Activated T-helper 17 cell treated with anti-CD3 and anti-CD28 coated beads, Interleukin-2, amount 50 U/mL, for 72 hours (primary cell): ENCODE data around the gene GPRASP3. TPM values are rescaled to one million over a fixed set of nuclear protein-coding genes. Genes with fewer than 3 reads are reported as not detected.
A peak's percentile ranks its signal among the peaks of the same experiment; 100 is the strongest.
"Not testable (repeated sequence)": the region's sequence is repeated elsewhere in the genome, so short reads cannot be mapped to it uniquely, and the experiment has no call there.

Experiments
- ATAC-seq: fragments of 150-1000 bp; cut with Tn5 transposase; replicated peaks from 2 replicates; pipeline ENCODE4 v1.10.0; 2021; ENCODE audit warnings: mild to moderate bottlenecking, moderate library complexity
- H3K27ac Mint-ChIP-seq: one replicate; pipeline ENCODE4 v1.8.0; 2022; ENCODE audit warnings: mixed read lengths
- H3K27me3 Mint-ChIP-seq: one replicate; pipeline ENCODE4 v1.8.0; 2022; ENCODE audit warnings: mixed read lengths
- H3K36me3 Mint-ChIP-seq: one replicate; pipeline ENCODE4 v1.8.0; 2022; ENCODE audit warnings: low read depth, mild to moderate bottlenecking, mixed read lengths
- H3K4me1 Mint-ChIP-seq: one replicate; pipeline ENCODE4 v1.8.0; 2022; ENCODE audit warnings: mixed read lengths
- H3K4me3 Mint-ChIP-seq: one replicate; pipeline ENCODE4 v1.8.0; 2022; ENCODE audit warnings: mild to moderate bottlenecking, mixed read lengths
- H3K9me3 Mint-ChIP-seq: one replicate; pipeline ENCODE4 v1.8.0; 2022; ENCODE audit warnings: mixed read lengths
- total RNA-seq, 2 donors: library from RNA; stranded (reverse); gene quantifications; one replicate each; pipeline ENCODE4 v1.2.3, GENCODE V29; 2022

GPRASP3 gene, protein sequence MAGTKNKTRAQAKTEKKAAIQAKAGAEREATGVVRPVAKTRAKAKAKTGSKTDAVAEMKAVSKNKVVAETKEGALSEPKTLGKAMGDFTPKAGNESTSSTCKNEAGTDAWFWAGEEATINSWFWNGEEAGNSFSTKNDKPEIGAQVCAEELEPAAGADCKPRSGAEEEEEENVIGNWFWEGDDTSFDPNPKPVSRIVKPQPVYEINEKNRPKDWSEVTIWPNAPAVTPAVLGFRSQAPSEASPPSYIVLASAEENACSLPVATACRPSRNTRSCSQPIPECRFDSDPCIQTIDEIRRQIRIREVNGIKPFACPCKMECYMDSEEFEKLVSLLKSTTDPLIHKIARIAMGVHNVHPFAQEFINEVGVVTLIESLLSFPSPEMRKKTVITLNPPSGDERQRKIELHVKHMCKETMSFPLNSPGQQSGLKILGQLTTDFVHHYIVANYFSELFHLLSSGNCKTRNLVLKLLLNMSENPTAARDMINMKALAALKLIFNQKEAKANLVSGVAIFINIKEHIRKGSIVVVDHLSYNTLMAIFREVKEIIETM
- 1 to 10 TPM; 2.6 to 3.1 TPM for total RNA-seq

DNA sequence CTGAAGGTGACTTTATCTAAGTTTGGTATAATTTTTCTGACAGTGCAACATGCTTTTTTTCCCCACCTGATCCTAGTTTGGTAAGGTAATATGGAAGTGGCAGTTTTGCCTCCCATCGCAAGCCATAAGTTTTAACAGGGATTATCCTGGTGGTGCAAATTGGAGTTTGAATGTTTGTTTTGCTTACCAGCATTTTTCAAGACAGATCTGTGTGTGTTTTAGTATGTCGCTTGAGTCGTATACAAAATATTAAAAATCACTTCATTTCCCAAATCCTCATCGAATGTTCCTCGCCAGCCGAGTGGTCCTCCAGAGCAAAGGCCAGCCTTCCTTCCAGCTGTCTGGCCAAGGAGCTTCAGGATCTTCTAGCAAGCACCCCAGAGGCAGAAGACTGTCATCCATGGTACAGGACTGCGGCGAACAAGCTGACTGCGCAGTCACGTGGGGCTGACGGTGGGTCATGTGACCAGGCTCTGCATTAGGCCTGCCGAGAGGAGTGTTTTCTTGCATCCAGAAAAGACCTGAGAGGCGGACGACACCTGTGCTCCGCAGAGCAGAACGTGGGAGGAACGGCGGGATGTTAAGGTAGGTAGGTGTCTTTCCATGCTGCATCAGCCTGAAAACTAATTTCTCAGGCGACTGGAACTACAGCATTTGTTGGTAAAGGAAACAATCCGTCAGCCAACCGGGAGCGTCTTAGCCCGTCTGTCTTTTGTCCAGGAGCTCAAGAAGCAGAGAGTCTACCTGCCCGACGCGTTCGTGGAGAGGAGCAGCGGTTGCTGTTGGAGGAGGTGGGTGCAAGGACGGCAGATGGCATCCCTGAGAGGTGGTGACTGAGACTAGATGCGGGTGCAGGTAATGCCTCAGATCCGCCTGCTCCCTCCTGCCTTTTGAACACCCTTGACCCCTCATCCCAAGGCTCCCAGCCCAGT is at the start of gene GPRASP3:
TSS of gene GPRASP3 (plus strand) at position 507 of the 932 bp plus-strand sequence. CDS start 28,253 bp downstream, outside the sequence.
- no peaks in the 10 kb centered on the region for H3K36me3 Mint-ChIP-seq
- no peaks in the 10 kb centered on the region for H3K27me3 Mint-ChIP-seq
- peaks cover 6% of the 10 kb centered on the region for H3K4me1 Mint-ChIP-seq
- ATAC-seq, result peak; percentile 100
- H3K27ac Mint-ChIP-seq, result peak within 1 kb of the TSS; percentile 85
- H3K4me3 Mint-ChIP-seq, result peak within 1 kb of the TSS; percentile 92
- H3K9me3 Mint-ChIP-seq, result no peaks in the 10 kb centered on the region

DNA sequence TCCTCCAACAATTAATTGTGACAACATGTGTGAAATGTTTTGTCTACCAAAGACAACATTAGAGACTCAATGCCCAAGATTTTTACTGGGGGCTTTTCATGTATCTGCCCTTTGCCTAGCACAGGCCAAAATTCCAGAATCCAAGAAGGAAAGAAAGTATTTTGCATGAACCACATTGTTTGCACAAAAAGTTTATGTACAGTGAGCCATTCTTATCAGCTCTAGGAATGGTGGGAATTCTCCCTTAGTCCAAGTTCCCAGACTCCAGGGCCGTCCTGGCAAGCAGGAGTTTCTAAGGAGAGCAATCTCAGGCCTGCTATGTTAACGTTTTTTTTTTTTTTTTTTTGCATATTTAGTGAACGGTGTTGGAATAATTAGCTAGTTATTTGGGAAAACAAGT is 47.7 kb upstream of the GPRASP3 start:
- Mint-ChIP-seq H3K27me3 (no peaks in the 10 kb centered on the region), H3K27ac (no peak overlapping the region), H3K4me3 (no peak overlapping the region), H3K4me1 (peaks cover 2% of the 10 kb centered on the region), H3K36me3 (peaks cover 13% of the 10 kb centered on the region), H3K9me3 (no peaks in the 10 kb centered on the region)
- no peak for ATAC-seq

DNA sequence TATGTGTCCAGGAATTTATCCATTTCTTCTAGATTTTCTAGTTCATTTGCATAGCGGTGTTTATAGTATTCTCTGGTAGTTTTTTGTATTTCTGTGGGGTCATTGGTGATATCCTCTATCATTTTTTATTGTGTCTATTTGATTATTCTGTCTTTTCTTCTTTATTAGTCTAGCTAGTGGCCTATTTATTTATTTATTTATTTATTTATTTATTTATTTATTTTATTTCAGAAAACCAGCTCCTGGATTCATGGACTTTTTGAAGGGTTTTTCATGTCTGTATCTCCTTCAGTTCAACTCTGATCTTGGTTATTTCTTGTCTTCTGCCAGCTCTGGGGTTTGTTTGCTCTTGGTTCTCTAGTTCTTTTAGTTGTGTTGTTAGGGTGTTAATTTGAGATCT is 43.1 kb upstream of the GPRASP3 start:
- H3K9me3 Mint-ChIP-seq, ATAC-seq, H3K27ac Mint-ChIP-seq, H3K27me3 Mint-ChIP-seq, H3K4me3 Mint-ChIP-seq, H3K4me1 Mint-ChIP-seq: not testable (repeated sequence)
- H3K36me3 Mint-ChIP-seq, result peaks cover 10% of the 10 kb centered on the region

DNA sequence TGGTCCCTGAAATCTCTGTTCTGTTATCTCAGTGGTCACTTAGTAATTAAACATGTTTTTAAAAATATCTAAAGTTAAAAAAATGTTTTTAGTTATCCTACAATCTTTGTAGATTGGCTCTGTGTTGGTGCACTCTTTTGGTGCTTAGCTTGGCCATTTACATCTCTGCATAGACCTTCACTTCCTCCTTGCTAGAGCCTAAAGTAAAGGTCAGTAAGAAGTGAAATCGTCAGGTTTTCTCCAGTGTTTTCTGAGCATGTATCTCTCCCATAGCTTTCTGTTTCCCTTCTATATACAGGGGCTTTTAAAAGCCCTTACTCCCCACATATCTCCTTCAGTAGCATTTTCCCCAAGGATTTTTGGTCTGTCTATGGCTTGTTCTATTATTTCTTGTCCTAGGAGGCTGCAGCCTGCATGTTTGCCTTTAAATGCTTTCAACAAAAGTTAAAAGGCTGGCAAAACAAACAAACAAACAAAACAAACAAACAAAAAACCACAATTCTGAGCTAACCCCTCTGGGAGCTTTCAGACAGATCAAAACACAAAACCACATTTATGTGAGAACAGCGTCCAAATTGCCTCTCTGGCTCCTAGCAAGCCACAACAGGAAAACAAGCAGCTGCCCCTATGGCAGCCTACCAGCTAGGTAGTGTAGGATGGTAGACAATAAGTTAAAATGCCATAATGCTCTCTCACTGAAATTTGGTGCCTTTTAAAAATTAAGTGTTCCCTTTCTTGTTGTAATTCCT is 35.6 kb upstream of the GPRASP3 start:
- H3K9me3 Mint-ChIP-seq, result peaks cover 5% of the 10 kb centered on the region
- H3K4me3 Mint-ChIP-seq, result no peak overlapping the region
- no peaks in the 10 kb centered on the region for H3K27me3 Mint-ChIP-seq
- no peaks in the 10 kb centered on the region for H3K4me1 Mint-ChIP-seq
- H3K27ac Mint-ChIP-seq, result no peak overlapping the region
- no peak for ATAC-seq
- H3K36me3 Mint-ChIP-seq, result peaks cover 16% of the 10 kb centered on the region

DNA sequence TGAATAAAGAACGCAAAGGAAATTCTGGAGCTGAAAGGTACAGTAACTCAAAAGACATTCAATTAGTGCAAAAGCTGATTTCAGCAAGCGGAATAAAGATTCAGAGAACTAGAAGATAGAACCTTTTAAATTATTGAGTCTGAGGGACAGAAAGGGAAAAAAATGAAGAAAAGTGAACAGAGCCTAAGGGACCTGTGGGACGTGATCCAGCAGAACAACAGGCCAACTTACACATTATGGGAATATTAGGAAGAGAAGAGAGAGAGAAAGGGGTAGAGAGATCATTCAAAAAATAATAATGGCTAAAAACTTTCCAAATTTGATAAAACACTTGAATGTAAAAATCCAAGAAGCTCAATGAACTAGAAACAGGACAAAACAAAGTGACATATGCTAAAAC is 25.8 kb upstream of the GPRASP3 start:
- no peak for ATAC-seq
- no peaks in the 10 kb centered on the region for H3K4me1 Mint-ChIP-seq
- H3K36me3 Mint-ChIP-seq, result no peaks in the 10 kb centered on the region
- no peaks in the 10 kb centered on the region for H3K27me3 Mint-ChIP-seq
- no peak overlapping the region for H3K4me3 Mint-ChIP-seq
- no peaks in the 10 kb centered on the region for H3K9me3 Mint-ChIP-seq
- H3K27ac Mint-ChIP-seq, result no peak overlapping the region

- Mint-ChIP-seq H3K4me3 (no peak overlapping the region), H3K9me3 (no peaks in the 10 kb centered on the region), H3K36me3 (no peaks in the 10 kb centered on the region), H3K27ac (no peak overlapping the region), H3K27me3 (no peaks in the 10 kb centered on the region), H3K4me1 (no peaks in the 10 kb centered on the region)
- no peak for ATAC-seq
These were observed 24.2 kb upstream of the GPRASP3 start for GRCh38 chrX:102696306-102696705.

- Mint-ChIP-seq H3K4me1 (no peaks in the 10 kb centered on the region), H3K27ac (no peak overlapping the region), H3K9me3 (no peaks in the 10 kb centered on the region), H3K36me3 (no peaks in the 10 kb centered on the region), H3K27me3 (no peaks in the 10 kb centered on the region), H3K4me3 (no peak overlapping the region)
- ATAC-seq, result no peak
These were observed 23.0 kb upstream of the GPRASP3 start for GRCh38 chrX:102697494-102697893.

DNA sequence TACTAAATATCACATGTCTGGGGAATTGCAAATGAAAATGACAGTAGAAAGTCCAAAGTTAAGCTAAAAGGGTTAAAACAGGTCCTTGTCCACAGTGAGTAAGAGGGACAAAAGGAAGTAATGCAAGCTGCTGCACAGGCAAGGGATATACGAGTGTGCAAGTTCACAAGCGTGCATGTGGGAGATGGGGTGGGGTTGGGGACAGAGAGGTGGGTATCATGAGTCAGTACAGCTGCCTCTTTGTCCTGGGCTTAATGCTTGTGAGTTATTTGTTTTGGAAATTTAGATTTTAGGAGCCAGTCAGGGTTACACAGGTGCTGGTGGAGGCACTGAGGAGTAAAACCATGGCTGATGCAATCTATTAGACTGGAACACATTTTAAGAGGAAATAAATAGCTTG is 11.6 kb upstream of the GPRASP3 start:
- Mint-ChIP-seq H3K27ac (no peak overlapping the region), H3K36me3 (no peaks in the 10 kb centered on the region), H3K4me1 (peaks cover 3% of the 10 kb centered on the region), H3K27me3 (peaks cover 11% of the 10 kb centered on the region), H3K4me3 (no peak overlapping the region), H3K9me3 (no peaks in the 10 kb centered on the region)
- no peak for ATAC-seq

DNA sequence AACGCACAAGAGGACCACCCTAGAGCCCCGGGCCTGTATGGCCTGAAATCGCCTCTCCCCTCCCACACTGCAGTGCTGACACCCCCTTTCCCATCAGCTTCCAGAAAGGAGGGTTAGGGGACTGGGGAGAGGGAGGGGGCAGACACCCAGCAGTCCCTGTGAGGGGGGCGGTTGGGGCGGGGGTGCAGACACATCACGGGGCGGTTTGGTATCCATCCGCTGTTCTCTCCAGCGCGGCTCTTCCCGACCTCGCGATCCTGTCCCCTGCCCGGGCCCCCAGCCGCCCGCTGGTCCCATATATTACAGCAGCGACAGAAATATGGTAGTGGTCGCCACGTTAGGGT is 8.7 kb upstream of the GPRASP3 start:
- no peaks in the 10 kb centered on the region for H3K36me3 Mint-ChIP-seq
- ATAC-seq, result no peak
- H3K27me3 Mint-ChIP-seq, result peaks cover 11% of the 10 kb centered on the region
- no peak overlapping the region for H3K27ac Mint-ChIP-seq
- peak overlapping the region; percentile 62 for H3K4me3 Mint-ChIP-seq
- peaks cover 3% of the 10 kb centered on the region for H3K4me1 Mint-ChIP-seq
- H3K9me3 Mint-ChIP-seq, result no peaks in the 10 kb centered on the region

GRCh38 chrX:102712216-102712966 is 8.2 kb upstream of the GPRASP3 start, which contains the start of gene GPRASP2:
TSS of gene GPRASP2 (plus strand) at chrX:102712448. CDS start at chrX:102714870, 2,422 bp downstream.
- Mint-ChIP-seq H3K4me1 (peaks cover 3% of the 10 kb centered on the region), H3K27ac (no peak within 1 kb of the TSS), H3K9me3 (no peaks in the 10 kb centered on the region), H3K27me3 (peaks cover 11% of the 10 kb centered on the region), H3K4me3 (peak within 1 kb of the TSS; percentile 62), H3K36me3 (no peaks in the 10 kb centered on the region)
- ATAC-seq, result peak; percentile 21

DNA sequence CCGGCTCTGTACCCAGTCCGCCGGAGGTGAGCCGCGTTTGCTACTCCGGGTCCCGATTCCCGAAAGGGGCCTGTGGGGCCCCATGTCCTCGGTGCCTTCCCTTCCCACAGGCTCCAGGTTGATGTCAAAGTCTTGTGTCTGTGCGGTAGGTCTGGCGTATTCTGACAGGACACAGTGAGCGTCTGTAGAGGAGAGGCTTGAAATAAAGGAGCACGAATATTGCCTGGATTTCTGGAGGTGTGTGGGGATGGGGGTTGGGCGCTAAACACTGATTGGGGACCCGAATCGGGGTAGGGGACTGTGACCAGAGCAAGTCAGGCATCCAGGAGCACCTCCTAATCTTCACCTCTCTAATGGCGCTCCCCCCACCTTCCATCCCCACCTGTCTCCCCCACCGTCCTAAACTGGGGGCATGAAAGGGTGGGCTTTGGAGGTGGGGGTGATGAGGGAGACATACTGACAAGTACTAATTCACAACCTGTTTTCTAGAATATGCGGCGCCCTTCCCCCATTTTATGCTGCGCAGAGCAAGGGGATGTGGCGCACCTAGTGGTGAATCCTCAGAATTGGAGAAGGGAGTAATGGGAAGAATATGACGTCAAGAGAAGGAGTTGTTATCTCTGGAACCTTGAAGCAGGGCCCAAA is 7.4 kb upstream of the GPRASP3 start:
- H3K27ac Mint-ChIP-seq, result no peak overlapping the region
- H3K36me3 Mint-ChIP-seq, result no peaks in the 10 kb centered on the region

GRCh38 chrX:102714994-102715393 is 5.5 kb upstream of the GPRASP3 start:
- Mint-ChIP-seq H3K27me3 (peaks cover 11% of the 10 kb centered on the region), H3K4me3 (no peak overlapping the region), H3K36me3 (no peaks in the 10 kb centered on the region), H3K9me3 (no peaks in the 10 kb centered on the region), H3K27ac (no peak overlapping the region), H3K4me1 (peaks cover 3% of the 10 kb centered on the region)
- ATAC-seq, result no peak

More for the DNA sequence above, 7.4 kb upstream of the GPRASP3 start:
- peaks cover 11% of the 10 kb centered on the region for H3K27me3 Mint-ChIP-seq
- H3K9me3 Mint-ChIP-seq, result no peaks in the 10 kb centered on the region
- H3K4me1 Mint-ChIP-seq, result peaks cover 3% of the 10 kb centered on the region
- H3K4me3 Mint-ChIP-seq, result peak overlapping the region; percentile 62
- peak; percentile 7 for ATAC-seq

GRCh38 chrX:102715967-102716366 is 4.6 kb upstream of the GPRASP3 start:
- Mint-ChIP-seq H3K36me3 (no peaks in the 10 kb centered on the region), H3K4me3 (no peak overlapping the region), H3K4me1 (peaks cover 10% of the 10 kb centered on the region), H3K27me3 (peaks cover 6% of the 10 kb centered on the region), H3K9me3 (no peaks in the 10 kb centered on the region), H3K27ac (no peak overlapping the region)
- no peak for ATAC-seq
